Smooth muscle cell of the brain vasculature (primary cell): ENCODE measurements around the gene IZUMO1.

Experiments used
- DNase-seq: peaks from one replicate; pipeline ENCODE4 v3.0.0-alpha.2; 2012; ENCODE audit warnings: low read depth, low spot score

The IZUMO1 gene

GRCh38 chr19:48757089-48757675 is 10.5 kb upstream of the IZUMO1 start:
- no peak for DNase-seq

GRCh38 chr19:48756686-48757085 is 10.0 kb upstream of the IZUMO1 start:
- DNase-seq, result no peak

- DNase-seq, result no peak
Measured at GRCh38 chr19:48756212-48756611, 9.5 kb upstream of the IZUMO1 start.

- no peak for DNase-seq
Measured at GRCh38 chr19:48755787-48756186, 9.1 kb upstream of the IZUMO1 start.

- DNase-seq, result no peak
Measured at GRCh38 chr19:48755084-48755641, 8.5 kb upstream of the IZUMO1 start, which contains the start of gene FGF21. Gene FGF21, plus strand, starts transcription at chr19:48755524. Its CDS starts 713 bp downstream, at chr19:48756237.

GRCh38 chr19:48752496-48753365 is 6.0 kb upstream of the IZUMO1 start, which contains the start of gene FUT1:
Gene FUT1, minus strand, starts transcription at chr19:48752641. Its CDS starts 1,360 bp downstream, at chr19:48751281.
- DNase-seq, result no peak

- no peak for DNase-seq
Measured at GRCh38 chr19:48751845-48752495, 5.3 kb upstream of the IZUMO1 start.

- no peak for DNase-seq
Measured at GRCh38 chr19:48750771-48751504, 4.2 kb upstream of the IZUMO1 start.

- DNase-seq, result no peak
Measured at GRCh38 chr19:48750351-48750750, 3.6 kb upstream of the IZUMO1 start.

- DNase-seq, result no peak
Measured at GRCh38 chr19:48749571-48750198, 3.0 kb upstream of the IZUMO1 start.

GRCh38 chr19:48746110-48746509 is 599 bp downstream of the IZUMO1 start:
- DNase-seq, result no peak

GRCh38 chr19:48745208-48745995 is 1.3 kb downstream of the IZUMO1 start:
- DNase-seq, result peak; percentile 33

- no peak for DNase-seq
Measured at GRCh38 chr19:48742096-48742495, 4.6 kb downstream of the IZUMO1 start.

GRCh38 chr19:48741129-48741999 is 5.3 kb downstream of the IZUMO1 start:
- DNase-seq, result no peak

- DNase-seq, result no peak
Measured at GRCh38 chr19:48740164-48740972, 6.3 kb downstream of the IZUMO1 start, which contains the start of gene RASIP1. Gene RASIP1, minus strand, starts transcription at chr19:48740610. Its CDS starts 328 bp downstream, at chr19:48740282.

- DNase-seq, result no peak
Measured at GRCh38 chr19:48739404-48740163, 7.1 kb downstream of the IZUMO1 start.
